ENCODE results near the gene GFRA1. TPM values are rescaled to one million over a fixed set of nuclear protein-coding genes. Genes with fewer than 3 reads are reported as not detected.

The GFRA1 gene
- total and polyA plus RNA-seq, 2 of the 4 experiments (the other 2 are of a cell fraction), result 9.1 to 9.3 TPM

- Histone ChIP-seq H3K9me1 (ENCODE audit: insufficient read depth, low read length) (no peaks in the 10 kb centered on the region), H2BK20ac (ENCODE audit: low read depth, low read length) (no peak overlapping the region), H3K4ac (ENCODE audit: low read depth, low read length) (no peak overlapping the region), H3K27me3 (ENCODE audit: control insufficient read depth, insufficient read depth, low read length) (no peaks in the 10 kb centered on the region), H4K91ac (ENCODE audit: insufficient read depth, low read depth, low read length) (no peak overlapping the region), H2BK120ac (ENCODE audit: low read depth, low read length) (no peak overlapping the region), H3K56ac (ENCODE audit: extremely low read depth, insufficient read depth, low read length) (no peak overlapping the region), H4K8ac (ENCODE audit: low read depth in 2 of 2, low read length in 2 of 2) (no peak overlapping the region), H3K23ac (ENCODE audit: low read depth, low read length) (no peak overlapping the region), H2BK5ac (ENCODE audit: low read depth, low read length, poor library complexity, severe bottlenecking) (no peak overlapping the region), H3K4me3 (ENCODE audit: insufficient read depth, low read depth, low read length) (no peak overlapping the region), H2BK15ac (ENCODE audit: low read depth, low read length) (no peak overlapping the region), H2AK9ac (replicated peaks; ENCODE audit: low read depth, low read length, poor library complexity) (no peak overlapping the region), H3K36me3 (ENCODE audit: control insufficient read depth, insufficient read depth, low read length) (no peaks in the 10 kb centered on the region), H3K14ac (replicated peaks; ENCODE audit: low read depth, low read length) (no peak overlapping the region), H4K20me1 (ENCODE audit: insufficient read depth, low read length) (no peaks in the 10 kb centered on the region), H3K9me3 (ENCODE audit: control insufficient read depth, insufficient read depth, low read length) (peaks cover 6% of the 10 kb centered on the region; the same call in 1 of the 2 replicates), H3K4me1 (ENCODE audit: control insufficient read depth, insufficient read depth, low read length) (no peaks in the 10 kb centered on the region), H3K27ac (ENCODE audit: insufficient read depth, low read length) (no peak overlapping the region), H3K18ac (ENCODE audit: low read depth, low read length) (no peak overlapping the region), H2AFZ (replicated peaks; ENCODE audit: low read length, poor library complexity) (no peak overlapping the region), H3K9ac (ENCODE audit: low read depth, low read length) (no peak overlapping the region), H4K5ac (ENCODE audit: low read depth, low read length) (no peak overlapping the region), H2AK5ac (ENCODE audit: low read depth, low read length) (no peak overlapping the region), H3K4me2 (ENCODE audit: low read depth, low read length) (no peak overlapping the region), H3K79me1 (ENCODE audit: low read depth in 1 of 2, low read length in 2 of 2) (no peaks in the 10 kb centered on the region; a peak in 1 of 4 replicates)
- POLR2A ChIA-PET (ENCODE audit: unreplicated experiment), result no interaction called here
- intact Hi-C loops (cut with micrococcal nuclease), result loop anchor here (10.0 kb wide), 1 partner anchor 346 kb away; no protein-coding TSS in a partner anchor
- dilution Hi-C loops (cut with HindIII; ENCODE audit: low sequenced_read_pairs, unreplicated experiment), result no loop called here
- no CpG with 5 or more reads among the region's 2 CpGs for WGBS, 2 experiments (ENCODE audit: extremely low coverage in 2 of 2, insufficient read length in 1 of 2)
- no TSS peak for BruUV-seq (replicated peaks)
- ATAC-seq (ENCODE audit: low read depth), result peak; percentile 83
- CTCF ChIA-PET, result interaction anchor here (0.6 kb wide), 1 partner anchor 20 kb away, joined by 3 read pairs; no protein-coding TSS in a partner anchor
- in situ Hi-C loops (cut with MboI; ENCODE audit: low sequenced_read_pairs), result no loop called here
- TF ChIP-seq POLR2A (IDR thresholded peaks at IDR 0.05; ENCODE audit: low read depth, low read length), result no peak
- no peak for TF ChIP-seq BHLHE40 (IDR thresholded peaks at IDR 0.05; ENCODE audit: low read depth, low read length)
- no peak for TF ChIP-seq CTCF (conservative IDR thresholded peaks at IDR 0.05; ENCODE audit: low read depth, low read length)
- TF ChIP-seq MAFK (IDR thresholded peaks at IDR 0.05; ENCODE audit: low read depth, low read length), result no peak
- no peak for TF ChIP-seq ELK1 (IDR thresholded peaks at IDR 0.05; ENCODE audit: borderline replicate concordance, low read depth, low read length)
- no peak for TF ChIP-seq MAZ (IDR thresholded peaks at IDR 0.05; ENCODE audit: borderline replicate concordance, low read depth, low read length)
- TF ChIP-seq RCOR1 (IDR thresholded peaks at IDR 0.05; ENCODE audit: insufficient replicate concordance, low read length), result no peak
- no peak for TF ChIP-seq CHD1 (IDR thresholded peaks at IDR 0.05; ENCODE audit: low read depth, low read length)
- no peak for TF ChIP-seq RFX5 (IDR thresholded peaks at IDR 0.05; ENCODE audit: low read depth, low read length)
- TF ChIP-seq CEBPB (IDR thresholded peaks at IDR 0.05; ENCODE audit: low read depth, low read length), result no peak
- TF ChIP-seq MXI1 (IDR thresholded peaks at IDR 0.05; ENCODE audit: borderline replicate concordance, low read depth, low read length), result no peak
- TF ChIP-seq FOS (IDR thresholded peaks at IDR 0.05; ENCODE audit: low read depth, low read length), result no peak
- TF ChIP-seq, protein P1, sequence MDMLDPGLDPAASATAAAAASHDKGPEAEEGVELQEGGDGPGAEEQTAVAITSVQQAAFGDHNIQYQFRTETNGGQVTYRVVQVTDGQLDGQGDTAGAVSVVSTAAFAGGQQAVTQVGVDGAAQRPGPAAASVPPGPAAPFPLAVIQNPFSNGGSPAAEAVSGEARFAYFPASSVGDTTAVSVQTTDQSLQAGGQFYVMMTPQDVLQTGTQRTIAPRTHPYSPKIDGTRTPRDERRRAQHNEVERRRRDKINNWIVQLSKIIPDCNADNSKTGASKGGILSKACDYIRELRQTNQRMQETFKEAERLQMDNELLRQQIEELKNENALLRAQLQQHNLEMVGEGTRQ (IDR thresholded peaks at IDR 0.05; ENCODE audit: low read depth, low read length), result no peak
- TF ChIP-seq RAD21 (IDR thresholded peaks at IDR 0.05; ENCODE audit: low read length), result no peak
- no peak for TF ChIP-seq NFE2L2 (IDR thresholded peaks at IDR 0.05; ENCODE audit: low read depth, low read length)
- peak; percentile 26 for DNase-seq
Observed at GRCh38 chr10:116170815-116171250, 102.2 kb downstream of the GFRA1 start.
